Cerebellar nuclear complex (tissue), 1 donor: ENCODE results near the gene NEU4.
"Not testable (repeated sequence)": the region's sequence is repeated elsewhere in the genome, so short reads cannot be mapped to it uniquely, and the experiment has no call there.

ENCODE experiments used
- DNase-seq, 2 experiments: peaks; one replicate each; lab custom pipeline; 2025; lab: John Stamatoyannopoulos, UW

Gene NEU4

GRCh38 chr2:241799522-241800197 is 9.3 kb upstream of the NEU4 start:
- no peak for DNase-seq

DNA sequence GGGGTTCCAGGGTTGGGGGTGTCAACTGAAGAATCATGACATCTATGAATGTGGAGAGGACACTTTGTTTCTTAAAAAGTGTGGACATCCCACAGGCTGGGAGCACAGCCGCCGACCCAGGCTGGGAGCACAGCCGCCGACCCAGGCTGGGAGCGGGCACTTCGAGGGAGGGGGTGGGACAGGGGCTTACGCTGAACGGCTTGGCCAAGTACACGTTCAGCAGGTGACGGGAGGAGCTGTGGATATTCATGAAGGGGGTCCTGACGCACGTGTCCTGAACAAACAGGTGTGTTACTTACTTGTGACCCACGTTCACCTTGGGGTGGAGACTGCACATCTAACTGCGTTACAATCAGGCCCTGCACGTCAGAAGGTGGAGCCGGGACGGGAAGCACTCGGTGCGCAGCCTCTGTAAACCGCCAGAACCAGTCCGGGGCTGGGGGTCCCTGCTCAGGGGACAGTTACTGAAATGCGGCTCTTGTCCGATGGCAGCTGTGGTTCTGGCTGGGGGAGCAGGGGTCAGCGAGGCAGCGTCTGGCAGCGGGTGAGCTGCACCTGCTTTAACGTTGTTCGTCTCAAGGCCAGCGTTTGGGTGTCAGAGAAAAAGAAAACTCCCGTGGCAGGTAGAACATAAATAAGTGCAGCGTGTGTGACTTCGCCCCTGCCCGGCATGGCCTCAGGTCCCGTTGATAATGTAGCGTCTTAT is 8.6 kb upstream of the NEU4 start:
- not testable (repeated sequence) for DNase-seq

GRCh38 chr2:241801611-241802420 is 7.2 kb upstream of the NEU4 start:
- no peak for DNase-seq

- no peak for DNase-seq
These were observed 6.3 kb upstream of the NEU4 start for GRCh38 chr2:241802421-241803318.

- no peak for DNase-seq
These were observed 5.3 kb upstream of the NEU4 start for GRCh38 chr2:241803387-241804325.

- no peak for DNase-seq
These were observed 4.4 kb upstream of the NEU4 start for GRCh38 chr2:241804326-241805229.

- not testable (repeated sequence) for DNase-seq
These were observed 2.8 kb upstream of the NEU4 start for GRCh38 chr2:241806217-241806616.

GRCh38 chr2:241808051-241808720 is 807 bp upstream of the NEU4 start:
- no peak for DNase-seq

DNA sequence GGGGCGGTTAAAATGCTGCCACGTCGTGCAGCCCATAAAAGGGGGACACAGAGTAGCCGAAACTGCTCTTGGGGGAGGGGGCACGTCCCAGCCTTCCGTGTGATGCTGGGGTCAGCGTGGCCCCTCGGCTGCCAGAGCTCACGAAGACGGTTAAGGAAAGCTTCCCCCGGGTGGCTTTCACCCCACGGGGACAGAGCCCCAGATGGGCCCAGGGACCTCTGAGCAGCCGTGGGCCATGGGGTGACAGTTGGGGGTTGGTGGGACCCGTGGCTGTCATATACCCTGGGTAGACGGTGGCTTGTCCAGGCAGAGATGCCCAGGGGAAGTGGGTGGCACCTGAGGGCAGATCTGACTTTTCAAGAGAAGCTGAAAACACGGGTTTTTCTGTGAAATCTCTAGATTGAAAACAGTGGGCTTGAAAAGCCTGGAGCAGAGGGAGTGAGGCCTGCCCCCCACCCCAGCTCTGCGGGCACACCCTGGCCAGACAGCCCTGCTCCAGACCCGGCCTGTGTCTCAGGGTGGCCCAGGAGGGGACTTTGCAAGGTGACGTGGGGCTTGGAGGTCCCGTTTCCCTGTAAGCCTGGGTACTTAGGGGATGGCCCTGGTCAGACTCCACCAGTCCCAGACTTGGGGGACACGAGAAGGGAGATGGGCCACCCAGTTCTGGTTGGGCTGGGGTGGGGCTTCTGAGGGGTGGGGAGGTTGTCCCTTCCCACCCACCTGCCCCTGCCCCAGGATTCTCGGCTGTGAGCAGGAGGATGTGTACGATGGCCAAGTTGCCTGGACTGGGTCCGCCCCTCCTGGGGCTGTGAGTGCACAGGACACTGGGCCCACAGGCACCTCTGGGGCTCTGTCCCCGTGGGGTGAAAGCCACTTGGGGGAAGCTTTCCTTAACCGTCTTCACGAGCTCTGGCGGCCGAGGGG is 652 bp downstream of the NEU4 start:
- DNase-seq, result no peak

DNA sequence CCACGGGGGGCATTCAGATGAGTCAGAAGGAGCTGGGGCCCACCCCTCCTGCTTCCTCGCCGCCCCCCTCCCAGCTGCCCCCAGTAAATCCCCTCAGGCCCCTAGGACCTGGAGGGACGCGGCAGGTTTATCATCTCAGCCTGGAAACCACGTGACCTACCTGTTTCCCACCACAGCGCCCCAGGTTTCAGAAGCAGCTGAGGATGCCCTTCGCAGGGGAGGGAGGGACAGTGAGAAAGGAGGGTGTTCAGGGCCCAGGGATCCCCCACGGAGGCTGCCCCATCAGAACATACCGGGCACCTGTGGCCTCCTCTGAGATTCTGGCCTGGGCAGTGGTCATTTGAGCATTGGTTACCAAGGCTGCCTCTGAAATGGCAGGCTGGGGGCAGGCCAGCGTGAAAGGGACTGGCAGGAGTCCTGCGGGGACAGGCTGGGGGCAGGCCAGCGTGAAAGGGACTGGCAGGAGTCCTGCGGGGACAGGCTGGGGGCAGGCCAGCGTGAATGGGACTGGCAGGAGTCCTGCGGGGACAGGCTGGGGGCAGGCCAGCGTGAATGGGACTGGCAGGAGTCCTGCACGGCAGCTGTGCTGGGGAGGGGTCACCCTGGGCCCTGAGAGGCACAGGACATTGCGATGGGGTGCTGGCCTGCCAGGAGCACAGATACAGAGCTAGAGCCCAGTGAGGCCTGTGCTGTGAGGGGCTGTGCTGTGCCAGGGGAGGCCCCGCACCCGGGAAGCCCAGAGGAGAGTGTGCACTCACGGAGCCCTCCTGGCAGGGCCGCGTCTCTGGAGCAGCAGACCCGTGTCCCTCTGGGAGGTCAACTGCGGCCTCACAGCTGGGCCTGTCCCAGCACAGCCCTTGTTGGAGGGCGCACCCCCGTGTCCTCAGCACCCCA is 1.6 kb downstream of the NEU4 start:
- no peak for DNase-seq

GRCh38 chr2:241811201-241811951 is 2.4 kb downstream of the NEU4 start:
- no peak for DNase-seq

GRCh38 chr2:241811952-241812729 is 3.1 kb downstream of the NEU4 start:
- no peak for DNase-seq

DNA sequence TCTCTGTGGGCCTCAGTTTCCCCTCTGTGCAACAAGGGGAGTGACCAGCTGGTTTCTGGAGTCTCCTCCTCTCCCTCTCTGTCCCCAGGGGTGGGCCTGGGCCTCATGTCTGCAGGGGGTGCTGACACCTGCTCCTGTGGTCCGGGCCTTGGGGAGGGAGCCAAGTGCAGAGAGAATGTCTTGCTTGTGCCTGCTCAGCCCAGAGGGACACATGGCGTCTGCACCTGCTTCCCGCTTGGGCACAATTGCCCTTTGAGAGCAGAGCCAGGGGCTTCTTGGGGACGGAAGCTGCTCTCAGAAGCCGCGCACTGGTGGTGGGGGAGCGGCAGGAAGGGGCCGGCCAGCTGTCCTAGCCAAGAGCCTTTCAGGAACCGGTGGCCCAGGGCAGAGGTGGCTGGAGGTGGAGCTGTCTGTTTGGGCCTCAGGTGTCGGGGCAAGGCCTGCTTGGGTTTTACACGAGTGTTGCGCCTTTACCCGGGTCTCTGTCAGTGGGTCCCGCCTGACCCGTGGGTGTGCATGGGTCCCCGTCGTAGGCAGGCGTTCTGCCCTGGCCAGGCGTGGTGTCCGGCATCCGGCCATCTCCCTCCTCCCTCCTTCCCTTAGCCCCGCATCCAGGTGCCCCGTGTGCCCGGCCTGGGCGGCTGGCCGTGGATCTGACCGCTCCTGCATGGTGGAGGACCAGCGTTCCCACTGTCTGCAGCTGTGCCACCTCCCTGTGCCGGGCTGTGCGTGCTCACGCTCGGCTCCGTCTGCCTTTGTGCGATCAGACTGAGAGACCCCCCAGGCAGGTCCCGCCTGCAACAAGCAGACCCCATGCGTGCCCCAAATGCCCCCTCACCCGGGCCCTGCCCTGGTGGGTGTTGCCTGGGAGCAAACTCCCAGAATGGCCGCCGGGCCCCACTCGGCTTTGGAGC is 4.0 kb downstream of the NEU4 start:
- DNase-seq, result no peak
